ENCODE data around the gene CCT7.

DNA sequence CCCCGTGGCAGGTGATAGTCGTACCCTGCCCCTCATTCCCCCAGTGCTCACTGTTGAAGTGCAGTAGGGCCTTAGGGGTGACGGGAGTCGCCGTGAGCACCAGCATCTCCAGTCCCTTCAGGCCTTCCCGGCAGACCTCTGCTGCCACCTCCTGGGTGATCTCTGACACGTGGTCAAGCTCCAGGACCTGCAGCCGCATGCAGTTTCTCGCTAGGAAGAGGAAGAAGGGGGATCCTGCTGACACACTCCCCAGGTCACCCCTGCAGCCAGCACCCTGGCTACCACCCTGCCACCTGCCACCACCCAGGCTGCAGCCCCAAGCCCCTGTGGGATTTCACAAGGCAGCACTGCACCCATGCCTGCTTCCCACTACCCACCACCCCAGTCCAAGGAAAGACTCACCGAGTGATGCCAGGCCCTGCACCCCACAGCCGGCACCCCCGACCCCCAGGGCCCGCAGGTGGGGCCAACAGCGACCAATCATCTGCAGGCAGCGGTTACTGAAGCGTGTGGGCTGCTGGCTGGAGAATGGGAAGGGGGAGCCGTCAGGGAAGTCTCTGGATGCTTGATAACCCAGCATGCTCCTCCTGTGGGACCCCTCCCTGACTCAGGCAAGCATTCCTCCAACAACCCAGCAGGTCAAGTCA lies 26.4 kb downstream of the CCT7 start:
- no peak for TF ChIP-seq CTCF (IDR thresholded peaks at IDR 0.05)
- no peak for TF ChIP-seq ZNF532 (CRISPR knock-in tag; IDR thresholded peaks at IDR 0.05; ENCODE audit: borderline replicate concordance)
- no peak for TF ChIP-seq ELF4 (CRISPR knock-in tag; IDR thresholded peaks at IDR 0.05; ENCODE audit: low read depth)
- TF ChIP-seq, protein P1, sequence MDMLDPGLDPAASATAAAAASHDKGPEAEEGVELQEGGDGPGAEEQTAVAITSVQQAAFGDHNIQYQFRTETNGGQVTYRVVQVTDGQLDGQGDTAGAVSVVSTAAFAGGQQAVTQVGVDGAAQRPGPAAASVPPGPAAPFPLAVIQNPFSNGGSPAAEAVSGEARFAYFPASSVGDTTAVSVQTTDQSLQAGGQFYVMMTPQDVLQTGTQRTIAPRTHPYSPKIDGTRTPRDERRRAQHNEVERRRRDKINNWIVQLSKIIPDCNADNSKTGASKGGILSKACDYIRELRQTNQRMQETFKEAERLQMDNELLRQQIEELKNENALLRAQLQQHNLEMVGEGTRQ (CRISPR knock-in tag; IDR thresholded peaks at IDR 0.05) = peak; percentile 72
- no peak for TF ChIP-seq CREM (CRISPR knock-in tag; IDR thresholded peaks at IDR 0.05)
- TF ChIP-seq NR1H2 (CRISPR knock-in tag; IDR thresholded peaks at IDR 0.05) = no peak
- no peak for TF ChIP-seq ZNF512 (CRISPR knock-in tag; IDR thresholded peaks at IDR 0.05; ENCODE audit: borderline replicate concordance)
- TF ChIP-seq SP1 (CRISPR knock-in tag; conservative IDR thresholded peaks at IDR 0.05) = no peak
- no peak for TF ChIP-seq ATF1 (CRISPR knock-in tag; IDR thresholded peaks at IDR 0.05)
- no peak for TF ChIP-seq FOXJ3 (CRISPR knock-in tag; IDR thresholded peaks at IDR 0.05; ENCODE audit: borderline replicate concordance)
- TF ChIP-seq CREB1 (CRISPR knock-in tag; IDR thresholded peaks at IDR 0.05) = no peak
- TF ChIP-seq ZNF425 (CRISPR knock-in tag; conservative IDR thresholded peaks at IDR 0.05) = no peak
- TF ChIP-seq ZNF219 (CRISPR knock-in tag; IDR thresholded peaks at IDR 0.05; ENCODE audit: borderline replicate concordance) = no peak

All from WTC11 (cell line).